GM21515 (cell line): ENCODE data around the gene FAM89B.

ENCODE experiments used
- ATAC-seq: cut with Tn5 transposase; IDR thresholded peaks from one replicate; pipeline ENCODE4 v1.9.1; 2021; ENCODE audit not compliant: unreplicated experiment

Gene FAM89B

DNA sequence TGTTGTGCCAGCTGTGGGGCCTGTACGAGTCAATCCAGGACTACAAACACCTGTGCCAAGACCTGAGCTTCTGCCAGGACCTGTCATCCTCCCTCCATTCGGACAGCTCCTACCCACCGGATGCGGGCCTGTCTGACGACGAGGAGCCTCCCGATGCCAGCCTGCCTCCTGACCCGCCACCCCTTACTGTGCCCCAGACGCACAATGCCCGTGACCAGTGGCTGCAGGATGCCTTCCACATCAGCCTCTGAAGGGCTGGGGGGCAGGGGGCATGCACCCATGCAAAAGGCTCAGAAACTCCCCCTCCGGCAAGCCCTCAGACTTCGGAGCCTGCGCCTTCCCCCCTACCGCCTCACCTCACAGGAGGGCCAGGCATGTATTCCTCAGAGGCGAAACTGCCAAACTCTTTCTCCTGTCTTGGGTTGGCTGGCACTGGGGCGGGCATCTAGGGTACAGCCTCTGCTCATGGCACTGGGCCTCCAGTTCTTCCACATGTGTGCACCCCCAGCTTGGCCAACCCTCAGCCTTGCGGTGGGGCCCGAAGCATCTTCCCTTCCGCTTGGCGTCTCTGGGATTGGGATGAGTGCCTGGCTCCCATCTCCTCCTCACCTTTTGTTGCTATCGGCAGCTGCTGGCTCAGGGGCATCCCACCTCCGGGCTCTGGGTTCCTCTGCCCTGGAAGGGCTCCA is 1.2 kb downstream of the FAM89B start:
- no peak for ATAC-seq

DNA sequence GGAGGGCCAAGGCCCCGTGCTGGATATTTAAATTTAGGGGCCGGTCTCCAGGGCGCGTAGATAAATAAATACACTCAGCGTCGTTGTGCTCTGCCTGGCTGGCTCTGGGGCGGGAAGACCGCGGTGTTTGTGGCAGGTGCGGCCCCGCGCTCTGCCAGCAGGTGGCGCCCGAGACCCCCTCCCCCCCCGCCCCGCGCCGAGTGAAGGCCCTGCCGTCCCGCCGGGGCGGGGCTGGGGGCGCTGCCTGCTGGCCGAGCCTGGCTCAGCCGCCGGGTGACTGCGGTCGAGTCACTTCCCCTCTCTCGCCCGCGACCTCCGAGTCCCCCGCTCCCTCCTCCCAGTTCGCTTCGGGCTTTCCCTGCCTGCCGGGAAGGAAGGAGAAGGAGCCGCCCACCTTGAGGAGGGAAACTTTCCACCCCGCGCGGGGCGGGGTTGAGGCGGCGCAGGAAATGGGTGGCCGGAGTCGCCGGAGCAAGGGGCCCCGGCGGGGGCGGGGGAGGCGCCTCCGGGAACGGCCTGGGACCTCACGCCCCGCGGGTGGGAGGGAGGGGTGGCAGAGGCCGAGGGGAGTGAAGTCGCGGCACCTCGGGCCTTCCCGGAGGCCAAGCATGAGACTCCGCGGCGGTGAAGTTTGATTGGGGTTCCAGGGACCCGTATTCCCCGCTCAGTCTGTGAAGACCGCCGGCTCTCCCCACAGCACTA is 1.9 kb downstream of the FAM89B start:
- ATAC-seq = no peak

DNA sequence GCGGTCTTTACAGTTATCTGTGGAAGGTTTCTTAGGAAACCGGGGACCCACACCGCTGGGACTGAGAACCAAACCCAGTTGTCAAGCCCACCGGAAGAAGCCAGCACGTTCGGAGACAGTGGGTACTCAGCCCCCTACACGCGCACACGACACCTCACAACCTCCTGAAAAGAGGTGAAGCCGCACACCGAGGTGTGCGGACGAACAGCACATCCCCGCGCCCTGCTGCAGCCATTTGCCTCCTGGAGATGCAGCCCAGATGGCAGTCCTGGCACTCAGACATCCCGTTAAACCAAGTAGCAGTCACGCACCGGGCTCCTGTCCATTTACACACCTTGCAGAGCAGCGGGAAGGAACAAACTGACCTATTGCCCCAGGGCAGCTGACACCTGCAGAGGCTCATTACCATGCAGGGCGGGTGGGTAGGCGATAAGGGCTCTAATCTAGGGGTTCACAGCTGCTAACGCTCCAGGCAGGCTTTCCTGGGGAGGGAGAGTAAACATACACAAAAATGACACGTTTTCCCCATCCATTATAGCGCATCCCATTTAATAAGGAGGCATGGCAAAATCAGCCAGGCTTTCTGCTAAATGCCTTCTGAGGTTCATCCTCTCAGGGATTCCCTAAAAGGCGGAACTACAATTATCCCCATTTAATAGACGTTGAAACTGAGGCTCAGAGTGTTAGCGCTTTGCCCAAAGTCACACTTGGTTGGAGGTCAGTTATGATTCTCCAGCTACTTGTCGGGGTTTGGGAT is 2.7 kb downstream of the FAM89B start:
- no peak for ATAC-seq

DNA sequence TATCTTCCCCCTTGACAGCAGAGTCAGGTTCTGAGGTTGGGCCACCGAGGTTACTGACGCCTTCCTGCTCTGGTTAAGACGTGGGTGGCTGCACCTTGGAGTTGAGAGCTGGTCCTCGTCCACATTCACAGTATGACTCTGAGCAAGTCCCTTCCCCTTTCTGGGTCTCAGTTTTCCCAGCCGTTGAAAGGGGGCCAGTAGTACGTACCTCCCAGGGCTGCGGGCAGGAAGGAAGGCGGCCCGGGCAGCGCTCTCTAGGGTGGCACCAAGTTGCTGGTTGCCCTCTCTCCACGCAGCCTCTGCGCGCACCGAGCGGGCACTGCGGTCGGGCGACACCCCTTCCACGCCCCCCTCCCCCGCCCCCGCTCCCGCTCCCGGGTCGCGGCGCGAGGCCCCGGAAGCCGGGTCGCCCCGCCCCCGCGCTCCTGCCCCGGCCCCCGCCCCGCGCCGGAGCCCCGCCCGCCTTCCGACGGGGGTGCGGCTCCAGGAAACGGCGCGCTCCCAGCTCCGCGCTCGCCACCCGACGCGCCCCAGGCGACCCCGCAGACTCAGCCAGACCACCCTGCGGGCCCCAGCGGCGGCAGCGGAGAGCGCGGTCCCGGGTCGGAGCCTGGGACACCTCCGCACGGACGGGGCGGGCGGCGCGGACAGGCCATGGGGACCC is 3.4 kb downstream of the FAM89B start, which contains the start of gene EHBP1L1:
TSS of gene EHBP1L1 (plus strand) at position 486 of the 664 bp plus-strand sequence. CDS start 250 bp downstream, outside the sequence.
- no peak for ATAC-seq

DNA sequence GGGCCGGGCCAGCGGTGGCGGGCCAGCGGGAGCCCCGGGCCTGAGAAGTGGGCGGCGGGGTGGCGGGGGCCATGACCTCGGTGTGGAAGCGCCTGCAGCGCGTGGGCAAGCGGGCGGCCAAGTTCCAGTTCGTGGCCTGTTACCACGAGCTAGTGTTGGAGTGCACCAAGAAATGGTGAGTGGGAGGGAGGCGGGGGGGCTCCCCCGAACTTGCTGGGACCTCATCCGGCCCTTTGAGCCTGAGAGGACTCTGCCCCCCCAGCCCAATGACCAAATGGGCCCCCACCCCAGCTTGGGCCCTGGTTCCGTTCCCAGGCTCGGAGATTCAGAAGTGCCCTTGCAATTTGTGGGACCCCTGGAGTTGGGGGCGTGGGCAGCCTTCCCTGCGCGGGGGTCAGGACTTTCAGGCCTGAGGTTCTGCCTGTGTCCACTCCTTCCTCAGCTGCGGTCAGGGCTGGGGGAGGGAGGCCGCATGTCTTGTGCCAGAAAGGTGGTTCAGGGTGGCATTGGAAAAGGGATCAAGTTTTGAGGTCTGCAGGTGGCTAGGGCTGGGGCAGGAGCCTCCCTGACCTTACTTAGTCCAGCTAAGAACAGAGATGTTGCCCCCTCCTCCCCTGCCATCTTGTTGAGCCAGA is 4.0 kb downstream of the FAM89B start:
- no peak for ATAC-seq

DNA sequence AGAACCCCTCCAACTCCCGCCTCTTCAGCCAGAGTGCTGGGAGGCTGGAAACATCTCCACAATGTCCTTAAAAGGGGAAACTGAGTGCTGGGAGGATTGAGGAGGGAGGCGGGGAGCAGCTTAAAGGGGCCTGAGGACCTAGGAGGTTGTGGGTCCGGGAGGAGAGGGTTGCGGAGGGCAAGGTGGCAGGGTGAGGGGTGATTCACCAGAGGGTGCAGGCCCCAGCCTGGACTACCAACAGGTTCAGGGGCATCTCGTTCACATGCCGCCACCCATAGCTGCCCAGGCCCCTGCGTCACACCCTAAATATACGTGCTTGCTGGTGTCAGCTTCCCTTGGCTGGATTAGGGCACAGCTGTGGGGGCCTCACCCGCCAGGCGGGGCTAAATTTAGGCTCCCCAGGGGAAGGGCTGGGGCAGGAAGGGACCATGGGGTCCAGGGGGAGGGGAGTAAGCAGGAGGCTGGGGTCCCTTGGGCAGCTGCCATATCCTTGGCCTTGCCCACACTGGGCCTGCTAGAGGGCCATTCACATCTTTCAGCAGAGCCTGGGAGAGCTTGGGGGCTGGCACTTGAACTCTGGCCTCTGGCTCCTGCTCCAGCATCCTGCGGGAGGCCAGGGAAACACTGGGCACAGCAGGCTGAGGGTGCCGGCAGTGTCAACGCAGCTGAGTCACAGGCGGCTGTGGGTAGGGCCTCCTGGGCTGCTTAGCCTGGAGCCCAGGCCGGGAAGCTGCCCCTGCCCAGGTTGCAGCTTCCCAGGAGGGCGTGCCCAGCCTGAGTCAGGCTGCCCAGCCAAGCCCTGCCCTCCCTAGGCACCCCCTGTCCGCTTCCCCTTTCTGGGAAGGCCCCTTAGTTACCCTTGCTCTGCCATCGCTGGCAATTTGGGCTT is 4.8 kb downstream of the FAM89B start:
- ATAC-seq = no peak

DNA sequence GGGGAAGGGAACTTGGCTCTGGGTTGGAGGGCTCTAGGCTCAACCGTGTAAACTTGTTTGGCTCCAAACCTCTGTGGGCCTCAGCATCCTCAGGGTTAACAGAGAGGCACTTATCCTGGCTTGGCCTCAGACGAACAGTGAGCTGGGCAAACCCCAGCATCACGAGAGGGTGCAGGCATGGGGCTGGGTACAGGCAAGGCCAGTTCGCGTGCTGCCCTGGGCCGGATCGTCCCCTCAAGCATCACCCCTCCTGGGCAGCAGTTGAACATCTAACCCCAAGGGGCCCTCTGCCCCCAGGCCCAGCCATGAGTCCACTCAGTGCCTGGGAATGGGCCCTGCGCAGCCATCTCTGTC is 5.4 kb downstream of the FAM89B start:
- ATAC-seq = no peak

DNA sequence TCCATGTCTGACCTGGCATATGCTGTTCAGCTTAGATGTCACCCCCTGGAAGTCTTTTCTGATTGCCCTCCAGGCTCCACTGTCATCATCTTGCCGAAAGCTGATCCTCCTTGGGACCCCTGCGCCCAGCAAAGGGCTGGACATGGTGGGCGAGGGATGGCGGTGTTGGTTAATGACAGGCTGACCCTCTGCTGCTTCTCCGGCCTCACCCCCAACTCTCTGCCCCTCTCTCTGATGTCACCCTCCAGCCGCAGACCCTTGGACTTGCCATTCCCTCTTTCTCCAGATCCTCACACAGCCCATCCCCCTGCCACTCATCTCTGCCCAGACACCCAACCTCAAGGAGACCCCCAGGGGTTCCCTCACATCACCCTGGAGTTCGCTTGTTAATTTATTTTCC is 5.8 kb downstream of the FAM89B start:
- ATAC-seq = no peak

DNA sequence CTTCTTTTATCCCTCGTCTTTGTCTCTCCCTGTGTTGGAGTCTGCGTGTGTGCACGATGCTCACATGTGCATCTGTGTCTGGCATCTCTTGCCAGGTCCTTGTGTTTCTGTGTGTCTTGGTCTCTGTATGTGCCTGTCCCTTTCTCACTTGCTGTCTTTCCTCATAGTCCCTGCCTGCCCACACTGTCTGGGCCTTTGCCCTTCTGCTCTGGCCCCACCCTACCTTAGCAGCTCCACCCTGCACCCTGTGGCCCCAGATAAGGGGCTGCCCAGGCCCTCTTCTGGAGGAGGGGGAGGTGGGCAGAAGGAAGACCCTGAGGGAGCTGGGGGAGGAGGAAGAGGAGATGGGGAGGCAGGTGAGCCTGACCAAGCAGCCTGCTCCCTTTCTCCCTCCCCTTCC is 6.3 kb downstream of the FAM89B start:
- no peak for ATAC-seq

DNA sequence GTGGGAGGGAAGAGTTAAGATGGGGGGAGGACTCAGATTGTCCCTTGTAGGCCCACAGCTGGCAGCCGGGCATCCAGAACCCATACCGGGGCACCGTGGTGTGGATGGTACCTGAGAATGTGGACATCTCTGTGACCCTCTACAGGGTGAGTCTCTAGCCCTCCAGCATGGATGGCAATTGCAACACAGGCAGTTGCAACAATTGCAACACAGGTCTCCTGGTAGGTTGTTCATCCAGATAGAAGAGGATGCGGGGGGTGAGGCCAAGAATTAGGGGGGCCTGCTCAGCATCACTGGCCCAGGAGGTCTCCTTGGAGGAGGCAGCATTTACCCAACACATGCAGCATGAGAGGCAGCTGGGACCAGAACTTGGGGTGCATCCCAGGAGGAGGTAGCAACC is 7.0 kb downstream of the FAM89B start:
- ATAC-seq = no peak

DNA sequence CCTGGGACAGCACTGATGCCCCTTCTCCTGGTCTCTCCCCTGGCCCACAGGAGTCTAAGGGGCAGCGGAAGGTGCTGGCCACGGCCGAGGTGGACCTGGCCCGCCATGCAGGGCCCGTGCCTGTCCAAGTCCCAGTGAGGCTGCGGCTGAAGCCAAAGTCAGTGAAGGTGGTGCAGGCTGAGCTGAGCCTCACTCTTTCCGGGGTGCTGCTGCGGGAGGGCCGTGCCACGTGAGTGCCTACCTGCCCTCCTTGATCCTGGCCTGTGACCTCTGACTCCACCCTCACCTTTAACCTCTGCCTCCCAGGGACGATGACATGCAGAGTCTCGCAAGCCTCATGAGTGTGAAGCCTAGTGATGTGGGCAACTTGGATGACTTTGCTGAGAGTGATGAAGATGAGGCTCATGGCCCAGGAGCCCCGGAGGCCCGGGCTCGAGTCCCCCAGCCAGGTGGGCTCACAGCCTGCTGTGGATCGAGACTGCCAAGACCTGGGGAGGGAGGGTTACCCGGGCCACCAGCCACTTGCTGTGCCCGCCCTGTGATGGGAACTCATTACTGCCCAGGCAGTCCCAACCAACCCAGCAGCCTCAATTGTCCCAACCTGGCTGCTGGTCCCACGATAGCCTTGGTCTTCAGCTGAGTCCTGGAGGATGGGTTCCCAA is 7.8 kb downstream of the FAM89B start:
- no peak for ATAC-seq

DNA sequence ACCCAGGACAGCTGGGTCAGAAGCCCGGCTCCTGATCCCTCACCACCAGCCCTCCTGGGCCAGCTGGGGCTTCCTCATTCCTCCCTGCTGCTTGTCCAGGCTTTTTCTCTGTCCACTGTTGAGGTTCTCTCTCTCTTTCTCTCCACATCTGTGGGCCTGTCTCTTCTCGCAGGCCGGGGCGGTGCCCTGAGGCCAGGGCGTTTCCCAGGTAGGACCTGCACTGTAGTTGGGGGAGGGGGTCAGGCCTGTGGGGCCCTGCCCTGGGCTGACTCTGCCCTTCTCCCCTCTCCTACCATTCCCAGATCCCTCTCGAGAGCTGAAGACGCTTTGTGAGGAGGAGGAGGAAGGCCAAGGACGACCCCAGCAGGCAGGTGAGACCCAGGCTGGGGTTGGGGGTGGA is 8.4 kb downstream of the FAM89B start:
- no peak for ATAC-seq

DNA sequence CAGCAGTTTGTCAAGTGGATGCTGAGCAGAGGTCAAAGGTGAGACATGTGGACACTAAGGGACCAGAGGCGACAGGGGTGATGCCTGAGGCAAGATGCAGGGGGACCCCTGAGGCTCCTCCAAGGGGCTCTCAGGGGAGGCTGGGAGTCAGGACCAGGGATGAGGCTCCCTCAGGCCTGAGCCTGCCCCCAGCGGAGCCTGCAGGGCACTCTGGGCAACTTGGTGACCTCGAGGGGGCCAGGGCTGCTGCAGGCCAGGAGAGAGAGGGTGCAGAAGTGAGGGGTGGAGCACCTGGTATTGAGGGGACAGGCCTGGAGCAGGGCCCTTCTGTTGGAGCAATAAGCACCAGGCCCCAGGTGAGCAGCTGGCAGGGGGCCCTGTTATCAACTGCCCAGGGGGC is 9.6 kb downstream of the FAM89B start:
- ATAC-seq = no peak

DNA sequence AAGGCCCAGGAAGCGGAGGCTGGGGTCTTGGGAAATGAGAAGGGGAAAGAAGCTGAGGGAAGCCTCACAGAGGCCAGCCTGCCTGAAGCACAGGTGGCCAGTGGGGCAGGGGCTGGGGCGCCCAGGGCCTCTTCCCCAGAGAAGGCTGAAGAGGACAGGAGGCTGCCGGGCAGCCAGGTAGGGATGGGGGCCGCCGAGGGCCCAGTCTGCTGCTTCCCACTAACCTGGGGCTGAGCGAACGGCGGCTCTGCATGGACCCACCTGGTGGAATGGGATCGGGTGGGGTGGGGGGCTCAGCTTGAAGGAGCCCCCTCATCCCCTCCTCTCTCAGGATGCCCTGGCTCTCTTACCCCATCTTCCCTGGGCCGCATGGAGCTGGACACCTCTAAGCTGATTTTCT is 11.3 kb downstream of the FAM89B start:
- no peak for ATAC-seq

DNA sequence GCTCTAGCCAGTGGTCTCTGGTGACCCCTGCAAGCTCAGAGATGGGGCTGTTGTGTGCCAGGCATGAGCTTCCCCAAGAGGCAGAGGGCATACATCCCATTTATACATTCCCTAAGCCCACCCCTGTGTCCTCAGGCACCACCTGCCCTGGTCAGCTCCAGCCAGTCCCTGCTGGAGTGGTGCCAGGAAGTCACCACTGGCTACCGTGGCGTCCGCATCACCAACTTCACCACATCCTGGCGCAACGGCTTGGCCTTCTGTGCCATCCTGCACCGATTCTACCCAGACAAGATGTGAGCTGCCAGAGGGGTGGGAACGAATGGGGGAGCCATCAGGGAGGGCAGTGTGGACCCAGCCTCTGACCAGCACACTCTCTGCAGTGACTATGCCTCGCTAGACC is 11.8 kb downstream of the FAM89B start:
- ATAC-seq = no peak

DNA sequence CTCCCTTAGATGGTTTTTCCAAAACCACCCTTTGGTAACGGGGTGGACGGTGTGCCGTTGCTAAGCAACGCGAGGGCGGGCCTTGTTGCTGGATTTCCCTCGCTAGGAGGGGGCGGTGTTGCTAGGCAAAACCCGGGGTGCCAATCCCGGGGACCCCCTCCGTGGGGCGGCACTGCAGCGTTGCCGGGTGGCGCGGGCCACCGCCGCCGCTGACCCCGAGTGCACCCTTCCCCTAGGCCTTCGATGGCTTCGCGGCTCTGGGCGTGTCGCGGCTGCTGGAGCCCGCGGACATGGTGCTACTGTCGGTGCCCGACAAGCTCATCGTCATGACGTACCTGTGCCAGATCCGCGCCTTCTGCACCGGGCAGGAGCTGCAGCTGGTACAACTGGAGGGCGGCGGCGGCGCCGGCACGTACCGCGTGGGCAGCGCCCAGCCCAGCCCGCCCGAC is 12.4 kb downstream of the FAM89B start:
- no peak for ATAC-seq

DNA sequence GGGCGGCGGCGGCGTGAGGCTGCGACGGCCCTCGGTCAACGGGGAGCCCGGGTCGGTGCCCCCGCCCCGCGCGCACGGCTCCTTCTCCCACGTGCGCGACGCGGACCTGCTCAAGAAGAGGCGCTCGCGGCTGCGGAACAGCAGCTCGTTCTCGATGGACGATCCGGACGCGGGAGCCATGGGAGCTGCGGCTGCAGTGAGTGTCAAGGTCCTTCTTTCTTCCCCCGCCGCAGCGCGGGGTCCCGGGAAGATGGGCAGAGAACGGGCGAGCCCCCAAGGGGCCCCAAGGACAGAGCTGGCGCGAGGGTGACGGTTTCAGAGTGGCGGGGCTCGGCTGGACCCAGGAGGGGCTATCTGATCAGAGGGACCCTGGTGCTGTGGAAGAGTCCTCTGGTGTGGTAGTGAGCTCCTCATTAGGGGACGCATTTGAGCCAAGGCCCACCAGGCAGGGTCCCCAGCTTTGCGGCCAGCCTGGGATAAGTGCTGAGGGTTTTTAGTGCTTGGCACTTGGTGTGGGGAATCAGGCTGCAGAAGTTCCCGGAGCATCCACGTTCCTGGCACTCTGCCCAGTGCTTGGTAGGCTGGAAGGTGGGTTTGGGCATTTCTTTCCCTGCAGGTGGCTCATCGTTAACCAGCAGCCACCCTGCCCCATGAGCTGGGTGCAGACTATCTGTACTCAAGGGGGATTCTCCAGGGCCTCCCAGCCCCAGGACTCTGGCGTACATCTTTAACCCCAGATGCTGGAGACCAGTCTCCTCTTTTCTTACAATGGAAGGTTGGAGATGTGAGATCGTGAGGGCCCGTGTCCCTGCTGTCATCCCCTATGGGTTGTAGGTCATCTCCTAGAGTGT is 13.3 kb downstream of the FAM89B start:
- no peak for ATAC-seq

DNA sequence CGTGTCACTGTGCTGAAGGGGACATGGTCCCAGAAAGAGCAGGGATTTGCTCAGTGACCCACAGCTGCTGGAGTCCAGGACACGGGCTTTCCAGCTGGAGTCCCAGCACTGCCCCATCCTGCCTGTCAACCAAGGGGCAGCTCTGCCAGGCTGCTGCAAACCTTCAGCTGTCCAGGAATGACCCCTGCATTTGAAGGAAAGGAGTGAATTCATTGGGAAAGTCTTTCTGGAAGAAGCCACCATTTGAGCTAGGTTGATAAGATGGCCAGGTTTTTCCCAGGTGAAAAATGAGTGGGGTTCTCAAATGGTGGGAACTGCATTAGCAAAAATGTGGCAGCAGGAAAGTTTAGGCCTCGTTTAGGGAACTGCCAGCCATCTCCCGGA is 13.9 kb downstream of the FAM89B start:
- no peak for ATAC-seq

DNA sequence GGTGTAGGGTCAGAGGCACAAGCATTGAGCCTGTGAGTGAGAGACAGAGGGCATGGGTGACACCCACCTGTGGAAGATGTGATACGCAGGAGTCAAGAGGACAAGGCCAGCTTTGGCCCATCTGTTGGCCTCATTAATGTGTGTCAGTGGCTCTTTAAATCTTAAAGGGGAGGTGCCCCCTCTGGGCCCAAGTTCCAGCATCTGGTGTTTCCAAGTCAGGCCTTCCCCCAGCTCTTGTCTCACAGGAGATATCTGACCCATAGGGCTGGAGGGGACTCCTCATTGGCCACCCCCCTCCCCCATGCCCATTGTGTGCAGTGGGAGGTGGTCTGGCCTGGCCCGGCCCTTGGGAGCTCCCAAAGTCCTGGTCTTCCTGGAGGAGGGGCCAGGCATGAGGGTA is 14.3 kb downstream of the FAM89B start:
- no peak for ATAC-seq
